HG03175 (cell line): ENCODE data around the gene CHRDL2.

ENCODE experiments used
- ATAC-seq: cut with Tn5 transposase; IDR thresholded peaks from one replicate; pipeline ENCODE4 v1.9.1; 2021; ENCODE audit warnings: mild to moderate bottlenecking, moderate library complexity; ENCODE audit not compliant: unreplicated experiment

CHRDL2 gene

GRCh38 chr11:74748211-74749126 lies 17.2 kb upstream of the CHRDL2 start, which contains the start of gene RNF169:
Gene RNF169, plus strand, starts transcription at chr11:74748849. Its CDS starts 32 bp downstream, at chr11:74748881.
- peak; percentile 99 for ATAC-seq

GRCh38 chr11:74746868-74747267 lies 15.6 kb upstream of the CHRDL2 start:
- ATAC-seq = no peak

- no peak for ATAC-seq
These were observed 13.1 kb upstream of the CHRDL2 start for GRCh38 chr11:74744277-74744676.

GRCh38 chr11:74743640-74744039 lies 12.4 kb upstream of the CHRDL2 start:
- no peak for ATAC-seq

- ATAC-seq = no peak
These were observed 10.8 kb upstream of the CHRDL2 start for GRCh38 chr11:74742070-74742469.

- ATAC-seq = no peak
These were observed 8.5 kb upstream of the CHRDL2 start for GRCh38 chr11:74739546-74740270.

- ATAC-seq = no peak
These were observed 4.8 kb upstream of the CHRDL2 start for GRCh38 chr11:74736031-74736430.

GRCh38 chr11:74735365-74735928 lies 4.2 kb upstream of the CHRDL2 start:
- no peak for ATAC-seq

GRCh38 chr11:74734559-74734925 lies 3.3 kb upstream of the CHRDL2 start:
- no peak for ATAC-seq

GRCh38 chr11:74730571-74731260 lies 510 bp downstream of the CHRDL2 start:
- no peak for ATAC-seq

GRCh38 chr11:74729397-74729796 lies 1.8 kb downstream of the CHRDL2 start:
- ATAC-seq = no peak

GRCh38 chr11:74726547-74727182 lies 4.6 kb downstream of the CHRDL2 start:
- ATAC-seq = peak; percentile 83

- no peak for ATAC-seq
These were observed 5.5 kb downstream of the CHRDL2 start for GRCh38 chr11:74725701-74726100.

- ATAC-seq = no peak
These were observed 7.7 kb downstream of the CHRDL2 start for GRCh38 chr11:74723511-74723910.

- no peak for ATAC-seq
These were observed 9.8 kb downstream of the CHRDL2 start for GRCh38 chr11:74721479-74721835.

GRCh38 chr11:74720596-74721478 lies 10.4 kb downstream of the CHRDL2 start:
- no peak for ATAC-seq

- ATAC-seq = no peak
These were observed 12.2 kb downstream of the CHRDL2 start for GRCh38 chr11:74719011-74719410.

- ATAC-seq = no peak
These were observed 13.8 kb downstream of the CHRDL2 start for GRCh38 chr11:74717221-74717969.

- ATAC-seq = no peak
These were observed 16.3 kb downstream of the CHRDL2 start for GRCh38 chr11:74714904-74715303.
